Smooth muscle cell (in vitro differentiated cells): ENCODE data around the gene ACTN1. TPM values are rescaled to one million over a fixed set of nuclear protein-coding genes. Genes with fewer than 3 reads are reported as not detected.

Experiments
- DNase-seq: peaks from one replicate; lab custom pipeline; 2025; ENCODE audit not compliant: unreplicated experiment; lab: John Stamatoyannopoulos, UW
- H2AFZ ChIP-seq: fragments of 200-600 bp; sonication (generic); 2 replicates; pipeline ENCODE4 v1.6.0; 2016; ENCODE audit warnings: antibody characterized with exemption, low read depth, mild to moderate bottlenecking
- H3F3A ChIP-seq: fragments of 200-600 bp; sonication (generic); 2 replicates; pipeline ENCODE4 v1.6.0; 2017; ENCODE audit warnings: antibody characterized with exemption, low read depth
- H3K27ac ChIP-seq: fragments of 200-600 bp; sonication (generic); 2 replicates; pipeline ENCODE4 v1.5.1; 2016; ENCODE audit warnings: low read depth, mild to moderate bottlenecking
- H3K27me3 ChIP-seq: fragments of 200-600 bp; sonication (generic); 2 replicates; pipeline ENCODE4 v1.6.1; 2016; ENCODE audit warnings: low read depth, mild to moderate bottlenecking
- H3K36me3 ChIP-seq: fragments of 200-600 bp; sonication (generic); 2 replicates; pipeline ENCODE4 v1.5.1; 2016; ENCODE audit warnings: low read depth
- H3K4me1 ChIP-seq: fragments of 200-600 bp; sonication (generic); 2 replicates; pipeline ENCODE4 v1.5.1; 2016; ENCODE audit warnings: low read depth
- H3K4me2 ChIP-seq: fragments of 200-600 bp; sonication (generic); 2 replicates; pipeline ENCODE4 v1.6.0; 2016; ENCODE audit warnings: mild to moderate bottlenecking
- H3K4me3 ChIP-seq: fragments of 200-600 bp; sonication (generic); 2 replicates; pipeline ENCODE4 v1.5.1; 2016; ENCODE audit warnings: mild to moderate bottlenecking
- H3K79me2 ChIP-seq: fragments of 200-600 bp; sonication (generic); 2 replicates; pipeline ENCODE4 v1.6.0; 2016; ENCODE audit warnings: low read depth, mild to moderate bottlenecking
- H3K9ac ChIP-seq: fragments of 200-600 bp; sonication (generic); 2 replicates; pipeline ENCODE4 v1.6.0; 2016; ENCODE audit warnings: low read depth
- H3K9me3 ChIP-seq: fragments of 200-600 bp; sonication (generic); replicated peaks from 2 replicates; pipeline ENCODE4 v1.5.1; 2016; ENCODE audit warnings: low read depth
- H4K20me1 ChIP-seq: fragments of 200-600 bp; sonication (generic); 2 replicates; pipeline ENCODE4 v1.6.0; 2016; ENCODE audit warnings: low read depth
- CTCF ChIP-seq: fragments of 200-600 bp; sonication (generic); IDR thresholded peaks from 2 replicates; pipeline ENCODE4 v1.5.1; 2017; ENCODE audit warnings: borderline replicate concordance, mild to moderate bottlenecking, antibody characterized with exemption; ENCODE audit not compliant: insufficient read depth, poor library complexity, severe bottlenecking
- WGBS: methylation state at CpG from one replicate; pipeline ENCODE4 v1.1.7; 2016; ENCODE audit warnings: low lambda C conversion rate; 5-methylcytosine and 5-hydroxymethylcytosine counted together
- polyA plus RNA-seq: library from polyadenylated mRNA; unstranded; fragments of >200 nt; fragmentation: Nextera tagmentation; extraction: Ambion mirVana; gene quantifications from 2 replicates; pipeline ENCODE4 v1.2.1, GENCODE V29; 2016
- total RNA-seq: library from RNA; depleted of rRNA; stranded (reverse); fragments of >200 nt; gene quantifications from 2 replicates; pipeline ENCODE4 v1.2.3, GENCODE V29; 2014

ACTN1 gene
- total and polyA plus RNA-seq, 2 experiments from 2014 or later: 422 to 806 TPM

DNA sequence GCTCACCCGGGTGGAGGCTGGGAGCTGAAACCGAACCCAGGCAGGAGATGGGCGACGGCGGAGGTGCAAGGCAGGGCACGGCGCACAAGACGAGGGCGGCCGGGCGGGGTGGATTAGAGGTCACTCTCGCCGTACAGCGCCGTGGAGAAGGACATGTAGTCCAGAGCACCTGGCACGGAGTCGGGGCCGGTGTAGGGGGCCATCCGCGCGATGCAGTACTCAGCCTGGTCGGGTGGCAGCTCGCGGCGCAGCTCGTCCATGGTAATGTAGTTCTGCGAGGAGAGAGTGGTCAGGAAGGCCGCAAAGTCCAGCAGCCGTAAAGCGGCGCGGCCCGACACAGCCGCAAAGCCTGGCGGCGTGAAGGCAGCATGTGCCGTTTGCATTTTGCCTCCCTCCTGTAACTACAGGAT is 104.4 kb downstream of the ACTN1 start:
- no peak overlapping the region for H3K27ac ChIP-seq
- H3K27me3 ChIP-seq: no peaks in the 10 kb centered on the region
- H3K4me3 ChIP-seq: no peak overlapping the region
- 98% methylated on average over 37 of the region's 37 CpGs for WGBS
- peaks cover 94% of the 10 kb centered on the region for H4K20me1 ChIP-seq
- H2AFZ ChIP-seq: no peak overlapping the region
- peaks cover 39% of the 10 kb centered on the region for H3K36me3 ChIP-seq
- H3K9ac ChIP-seq: no peak overlapping the region
- H3K9me3 ChIP-seq: no peaks in the 10 kb centered on the region
- no peak overlapping the region for H3K4me2 ChIP-seq
- DNase-seq: no peak
- no peaks in the 10 kb centered on the region for H3K79me2 ChIP-seq
- H3F3A ChIP-seq: peaks cover 82% of the 10 kb centered on the region
- H3K4me1 ChIP-seq: no peaks in the 10 kb centered on the region
- TF ChIP-seq CTCF: no peak

- Histone ChIP-seq H3K79me2 (no peaks in the 10 kb centered on the region), H4K20me1 (peaks cover 88% of the 10 kb centered on the region), H3F3A (peaks cover 79% of the 10 kb centered on the region), H3K4me2 (no peak overlapping the region), H2AFZ (no peak overlapping the region), H3K27ac (no peak overlapping the region), H3K27me3 (no peaks in the 10 kb centered on the region), H3K9me3 (no peaks in the 10 kb centered on the region), H3K36me3 (peaks cover 31% of the 10 kb centered on the region), H3K4me1 (no peaks in the 10 kb centered on the region), H3K9ac (no peak overlapping the region), H3K4me3 (no peak overlapping the region)
- no peak for TF ChIP-seq CTCF
- 89% methylated on average over 5 of the region's 5 CpGs for WGBS
- no peak for DNase-seq
Measured at GRCh38 chr14:68873376-68873775, 105.7 kb downstream of the ACTN1 start.

DNA sequence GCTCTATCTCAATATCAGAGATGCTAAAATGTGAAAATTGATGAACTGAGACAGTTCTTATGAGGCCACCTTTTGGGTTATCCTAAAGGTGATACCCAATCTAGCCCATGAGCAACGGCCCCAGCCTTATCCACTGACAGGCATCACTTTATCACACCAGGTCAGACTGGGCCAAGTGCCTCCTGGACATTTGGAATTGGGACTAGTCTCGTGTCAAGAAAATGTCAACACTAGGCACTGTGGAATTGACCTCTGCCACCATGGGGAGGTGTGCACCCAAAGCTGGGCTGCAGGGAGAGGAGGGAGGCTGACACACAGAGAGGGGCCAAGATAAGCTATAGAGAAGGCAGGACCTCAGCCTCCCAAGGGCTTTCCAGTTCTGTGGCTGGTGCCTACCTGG is 107.7 kb downstream of the ACTN1 start:
- Histone ChIP-seq H3K4me2 (no peak overlapping the region), H3K36me3 (peaks cover 27% of the 10 kb centered on the region), H3K27me3 (no peaks in the 10 kb centered on the region), H2AFZ (no peak overlapping the region), H4K20me1 (peaks cover 76% of the 10 kb centered on the region), H3K4me1 (no peaks in the 10 kb centered on the region), H3K9ac (no peak overlapping the region), H3K9me3 (no peaks in the 10 kb centered on the region), H3K4me3 (no peak overlapping the region), H3K79me2 (no peaks in the 10 kb centered on the region), H3K27ac (no peak overlapping the region), H3F3A (peaks cover 80% of the 10 kb centered on the region)
- DNase-seq: no peak
- 69% methylated on average over 2 of the region's 2 CpGs for WGBS
- no peak for TF ChIP-seq CTCF

GRCh38 chr14:68866991-68867533 is 112.0 kb downstream of the ACTN1 start:
- Histone ChIP-seq H3K79me2 (no peaks in the 10 kb centered on the region), H3K4me3 (no peak overlapping the region), H3K27ac (peak overlapping the region; percentile 43), H3K4me1 (no peaks in the 10 kb centered on the region), H2AFZ (no peak overlapping the region), H3K27me3 (no peaks in the 10 kb centered on the region), H3F3A (peaks cover 53% of the 10 kb centered on the region), H3K36me3 (peaks cover 8% of the 10 kb centered on the region), H3K9me3 (no peaks in the 10 kb centered on the region), H3K9ac (no peak overlapping the region), H4K20me1 (peaks cover 32% of the 10 kb centered on the region), H3K4me2 (no peak overlapping the region)
- no peak for DNase-seq
- no peak for TF ChIP-seq CTCF
